Measurements from ENCODE around the gene TWIST2.

DNA sequence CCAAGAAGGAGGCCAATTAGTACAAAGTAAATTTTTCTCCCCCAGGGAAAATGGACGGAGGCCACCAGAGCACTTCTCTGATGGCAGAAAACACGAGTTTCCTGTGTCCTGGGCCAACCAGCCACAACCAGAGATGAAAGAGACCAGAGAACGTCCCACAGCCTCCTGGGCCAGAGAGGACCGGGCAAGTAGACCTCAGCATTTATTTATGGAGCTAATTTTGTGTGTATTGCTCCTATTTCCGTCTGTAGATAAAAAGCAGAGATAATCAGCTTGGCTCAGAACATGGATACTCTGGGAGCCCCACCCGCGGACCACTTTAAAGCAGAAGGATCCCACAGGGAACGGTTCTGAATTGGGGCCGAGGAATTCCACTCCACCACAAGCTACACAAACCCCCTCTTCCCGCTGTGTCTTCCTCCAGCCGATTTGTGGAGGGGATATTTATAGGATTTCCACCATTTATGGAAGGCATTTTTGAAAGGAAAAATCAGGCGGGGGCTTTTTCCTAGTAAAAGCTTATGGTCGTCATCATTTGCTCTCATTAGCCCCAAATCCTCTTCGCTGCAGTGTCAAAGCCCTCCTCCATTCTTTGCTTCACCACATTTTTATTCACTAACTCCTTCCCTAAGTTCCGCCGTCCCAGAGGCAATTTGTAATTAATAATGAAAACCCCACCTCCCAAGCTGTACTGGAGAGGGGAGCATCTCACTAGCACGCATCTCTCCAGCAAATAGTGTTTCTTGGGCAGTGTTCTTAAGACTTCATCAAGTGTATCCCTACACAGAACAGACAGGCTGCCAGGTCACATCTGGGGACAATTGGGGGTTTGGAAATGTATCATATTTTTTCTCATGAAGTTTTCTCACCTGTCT is 43.7 kb upstream of the TWIST2 start:
- TF ChIP-seq, protein P1, sequence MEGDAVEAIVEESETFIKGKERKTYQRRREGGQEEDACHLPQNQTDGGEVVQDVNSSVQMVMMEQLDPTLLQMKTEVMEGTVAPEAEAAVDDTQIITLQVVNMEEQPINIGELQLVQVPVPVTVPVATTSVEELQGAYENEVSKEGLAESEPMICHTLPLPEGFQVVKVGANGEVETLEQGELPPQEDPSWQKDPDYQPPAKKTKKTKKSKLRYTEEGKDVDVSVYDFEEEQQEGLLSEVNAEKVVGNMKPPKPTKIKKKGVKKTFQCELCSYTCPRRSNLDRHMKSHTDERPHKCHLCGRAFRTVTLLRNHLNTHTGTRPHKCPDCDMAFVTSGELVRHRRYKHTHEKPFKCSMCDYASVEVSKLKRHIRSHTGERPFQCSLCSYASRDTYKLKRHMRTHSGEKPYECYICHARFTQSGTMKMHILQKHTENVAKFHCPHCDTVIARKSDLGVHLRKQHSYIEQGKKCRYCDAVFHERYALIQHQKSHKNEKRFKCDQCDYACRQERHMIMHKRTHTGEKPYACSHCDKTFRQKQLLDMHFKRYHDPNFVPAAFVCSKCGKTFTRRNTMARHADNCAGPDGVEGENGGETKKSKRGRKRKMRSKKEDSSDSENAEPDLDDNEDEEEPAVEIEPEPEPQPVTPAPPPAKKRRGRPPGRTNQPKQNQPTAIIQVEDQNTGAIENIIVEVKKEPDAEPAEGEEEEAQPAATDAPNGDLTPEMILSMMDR (conservative IDR thresholded peaks at IDR 0.05; ENCODE audit: low read length): no peak
- TF ChIP-seq EZH2phosphoT487 (IDR thresholded peaks at IDR 0.05; ENCODE audit: borderline replicate concordance): no peak

All from Loucy (cell line).